Cardiac fibroblast (primary cell): ENCODE measurements around the gene IL5.

Experiments used
- DNase-seq, 2 donors: peaks; one replicate each; pipeline versions ENCODE4 v3.0.0 to v3.0.0-alpha.2; 2010; ENCODE audit warnings: low read depth in 2 of 2
- H3K4me3 ChIP-seq, 2 donors: replicated peaks in 1 of 2; 1 replicate in 1 of 2; 2 replicates in 1 of 2; pipeline ENCODE4 v1.5.1; 2011; ENCODE audit warnings: low read depth in 2 of 2, low read length in 2 of 2, mild to moderate bottlenecking in 2 of 2, moderate library complexity in 1 of 2
- TF ChIP-seq, protein P1 (sequence below): IDR thresholded peaks from one replicate; pipeline ENCODE4 v1.5.1; 2011; ENCODE audit warnings: low read depth, mild to moderate bottlenecking, low read length, inconsistent platforms

Gene IL5

DNA sequence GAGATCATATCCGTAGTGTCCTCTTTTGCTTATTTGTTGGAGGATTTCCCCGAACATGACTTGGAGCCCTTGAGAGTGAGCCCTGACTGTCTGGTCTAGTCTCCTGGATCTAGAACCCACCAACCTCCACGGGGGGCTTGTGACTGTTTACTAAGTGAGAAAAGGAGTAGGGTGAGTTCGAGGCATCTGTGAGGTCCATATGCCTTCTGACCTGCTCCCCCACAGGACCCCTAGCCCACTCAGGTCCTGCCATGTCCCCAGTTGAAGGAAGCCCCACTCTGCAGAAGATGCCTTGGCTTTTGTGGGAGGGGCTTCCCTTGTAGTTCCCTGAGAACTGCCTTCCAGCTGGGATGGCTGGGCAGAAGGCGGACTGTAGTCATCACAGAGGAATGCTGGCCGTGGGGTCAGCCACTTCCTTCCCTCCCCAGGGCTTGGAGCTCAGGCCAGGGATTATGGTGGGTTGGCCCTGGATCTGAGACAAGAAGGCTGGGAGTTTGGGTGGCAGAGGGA, 45.8 kb downstream of the IL5 start:
- peak; percentile 93 to 95 for DNase-seq
- TF ChIP-seq, protein P1, sequence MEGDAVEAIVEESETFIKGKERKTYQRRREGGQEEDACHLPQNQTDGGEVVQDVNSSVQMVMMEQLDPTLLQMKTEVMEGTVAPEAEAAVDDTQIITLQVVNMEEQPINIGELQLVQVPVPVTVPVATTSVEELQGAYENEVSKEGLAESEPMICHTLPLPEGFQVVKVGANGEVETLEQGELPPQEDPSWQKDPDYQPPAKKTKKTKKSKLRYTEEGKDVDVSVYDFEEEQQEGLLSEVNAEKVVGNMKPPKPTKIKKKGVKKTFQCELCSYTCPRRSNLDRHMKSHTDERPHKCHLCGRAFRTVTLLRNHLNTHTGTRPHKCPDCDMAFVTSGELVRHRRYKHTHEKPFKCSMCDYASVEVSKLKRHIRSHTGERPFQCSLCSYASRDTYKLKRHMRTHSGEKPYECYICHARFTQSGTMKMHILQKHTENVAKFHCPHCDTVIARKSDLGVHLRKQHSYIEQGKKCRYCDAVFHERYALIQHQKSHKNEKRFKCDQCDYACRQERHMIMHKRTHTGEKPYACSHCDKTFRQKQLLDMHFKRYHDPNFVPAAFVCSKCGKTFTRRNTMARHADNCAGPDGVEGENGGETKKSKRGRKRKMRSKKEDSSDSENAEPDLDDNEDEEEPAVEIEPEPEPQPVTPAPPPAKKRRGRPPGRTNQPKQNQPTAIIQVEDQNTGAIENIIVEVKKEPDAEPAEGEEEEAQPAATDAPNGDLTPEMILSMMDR, result no peak
- peak overlapping the region; percentile 58 to 66 for H3K4me3 ChIP-seq

DNA sequence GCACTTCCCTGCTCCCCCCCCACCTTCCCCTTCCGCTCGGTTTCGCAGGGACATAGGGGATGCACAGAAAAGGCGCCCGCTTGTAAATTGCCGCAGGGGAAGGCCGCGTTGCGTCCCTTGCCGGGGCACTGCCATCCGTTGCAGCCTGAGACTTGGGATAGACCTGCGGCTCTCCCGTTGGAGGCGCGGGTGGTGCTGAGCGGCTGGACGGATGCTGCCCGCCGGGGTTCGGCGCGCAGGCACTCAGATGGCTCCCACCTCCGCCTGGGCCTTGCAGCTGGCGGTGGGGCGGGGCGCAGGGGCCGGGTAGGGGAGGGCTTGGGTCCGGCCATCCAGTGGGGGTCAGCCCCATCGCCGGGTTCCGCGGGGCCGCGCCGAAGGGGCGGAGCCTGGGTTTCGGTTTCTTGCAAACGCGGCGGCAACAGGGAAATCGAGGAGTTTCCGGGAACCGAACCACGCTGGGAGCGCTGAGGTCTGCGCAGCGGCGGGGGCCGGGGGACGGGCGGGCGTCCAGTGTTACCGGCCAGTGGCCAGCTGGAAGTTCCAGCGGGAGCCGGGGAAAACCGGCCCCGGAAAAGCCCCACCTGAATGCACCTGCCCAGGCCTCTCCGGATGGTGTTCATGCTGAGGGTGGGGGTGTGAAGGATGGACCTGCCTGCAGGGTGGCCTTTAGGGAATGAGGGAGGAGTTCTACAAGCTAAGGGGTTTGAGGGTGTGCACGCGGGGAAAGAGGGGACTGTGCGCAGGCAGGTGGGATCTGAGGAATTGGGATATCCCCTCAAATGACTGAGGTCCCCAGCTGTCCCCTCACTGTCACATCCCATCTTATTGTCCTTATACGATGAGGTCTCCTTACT, 46.5 kb downstream of the IL5 start:
- peak; percentile 82 to 94 for DNase-seq
- TF ChIP-seq, protein P1, result no peak
- H3K4me3 ChIP-seq, result peak overlapping the region; percentile 58 to 66

DNA sequence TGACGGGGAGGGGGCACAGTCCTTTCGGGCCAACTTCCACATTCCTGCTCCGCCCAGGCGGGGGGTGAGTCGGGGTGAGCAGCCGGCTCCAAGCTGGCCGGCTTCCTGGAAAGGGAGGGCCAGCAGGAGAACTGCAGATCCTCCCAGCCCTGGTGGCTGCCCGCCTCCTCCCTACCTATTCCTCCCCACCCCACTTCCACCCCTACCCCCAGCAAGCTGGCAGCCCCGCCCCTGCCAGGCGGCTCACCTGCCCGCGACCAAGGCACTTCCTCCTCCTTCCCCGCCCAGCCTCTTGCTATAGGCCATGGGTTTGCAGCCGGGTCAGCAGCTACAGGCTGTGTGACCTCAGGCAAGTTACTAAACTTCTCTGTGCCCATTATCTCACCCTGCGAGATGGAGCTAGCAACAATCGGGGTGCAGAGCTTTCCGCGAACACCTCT, 47.1 kb downstream of the IL5 start:
- TF ChIP-seq, protein P1, result no peak
- peak overlapping the region; percentile 58 to 66 for H3K4me3 ChIP-seq
- peak; percentile 83 to 94 for DNase-seq

DNA sequence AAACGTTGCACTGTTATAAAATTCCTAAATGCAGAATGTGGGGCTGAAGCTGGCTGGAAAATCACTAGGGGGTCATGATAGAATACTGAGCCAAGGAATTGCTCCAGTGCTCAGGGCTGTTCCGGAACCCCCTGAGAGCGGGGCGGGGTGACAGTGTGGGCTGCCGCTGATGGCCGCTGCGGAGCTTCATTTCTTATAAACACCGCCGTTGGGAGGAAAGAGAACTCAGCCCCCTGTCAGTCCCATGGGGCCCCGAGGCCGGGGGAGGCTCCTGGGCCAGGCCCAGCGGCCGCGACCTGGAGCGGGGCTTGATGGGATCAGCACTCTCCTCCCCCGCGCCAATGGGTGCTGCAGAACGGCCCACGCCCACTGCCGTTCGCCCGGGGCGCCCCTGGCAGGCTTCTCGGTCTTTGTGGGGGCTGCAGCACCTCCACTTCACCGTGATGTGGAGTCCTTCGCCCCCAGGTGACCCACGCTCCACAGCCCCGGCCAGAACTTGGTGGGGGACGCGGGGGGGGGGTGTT, 47.6 kb downstream of the IL5 start:
- DNase-seq, result peak; percentile 90 to 97
- H3K4me3 ChIP-seq, result peak overlapping the region; percentile 58 to 66
- TF ChIP-seq, protein P1, result no peak

DNA sequence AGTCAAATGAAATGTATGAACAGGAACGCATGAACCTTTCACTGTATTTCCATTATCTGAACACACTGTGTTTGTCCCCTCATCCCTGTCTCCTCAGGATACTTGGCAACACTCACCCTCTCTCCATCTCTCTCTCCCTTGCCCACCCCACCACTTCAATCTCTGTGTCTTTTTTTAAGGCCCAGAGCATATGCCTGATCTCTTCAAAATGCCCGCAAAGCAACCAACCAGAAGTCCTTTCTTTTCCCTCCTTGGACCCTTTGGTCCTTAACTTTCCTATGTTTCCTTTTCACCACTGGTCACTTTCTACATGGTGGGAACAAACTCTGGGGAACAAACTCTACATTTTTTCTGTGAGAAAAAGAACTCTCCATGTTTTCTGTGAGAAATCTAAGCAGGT, 49.5 kb downstream of the IL5 start:
- H3K4me3 ChIP-seq, result no peak overlapping the region
- TF ChIP-seq, protein P1, result no peak
- DNase-seq, result no peak

DNA sequence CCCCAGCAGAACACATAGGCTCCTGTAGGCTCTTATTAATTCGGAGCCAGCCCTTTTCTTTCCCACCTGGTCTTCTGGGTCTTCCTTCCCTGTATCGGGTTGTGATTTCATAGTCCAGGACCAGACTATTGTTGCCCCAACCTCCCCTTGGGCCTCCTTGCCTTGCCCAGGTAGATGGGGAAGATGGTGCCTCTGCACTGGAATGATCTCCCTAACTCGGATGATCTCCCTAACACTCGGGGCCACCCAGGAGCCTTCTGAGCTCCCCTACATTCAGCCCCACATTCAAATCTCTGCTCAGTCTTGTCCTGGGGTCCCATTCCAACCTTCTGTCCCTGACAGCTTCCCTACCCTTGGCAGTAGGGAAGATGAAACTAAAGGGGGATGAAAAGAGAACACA, 50.1 kb downstream of the IL5 start:
- no peak for DNase-seq
- TF ChIP-seq, protein P1, result no peak
- H3K4me3 ChIP-seq, result no peak overlapping the region
